H1 (cell line): ENCODE results near the gene IL36RN. TPM values are rescaled to one million over a fixed set of nuclear protein-coding genes. Genes with fewer than 3 reads are reported as not detected.

ENCODE experiments used
- CTCF ChIA-PET: fragments of 300-600 bp; sonication (Branson Sonifier 250); formaldehyde crosslinking; loops from one replicate; lab custom pipeline; 2021; ENCODE audit not compliant: partially characterized antibody; lab: Charles Lee
- POLR2A ChIA-PET: fragments of 300-600 bp; sonication (Branson Sonifier 250); formaldehyde crosslinking; loops from one replicate; lab custom pipeline; 2021; ENCODE audit warnings: inconsistent platforms; ENCODE audit not compliant: partially characterized antibody; lab: Charles Lee
- DNase-seq, 2 experiments: peaks; one replicate each; pipeline versions ENCODE4 v3.0.0 to v3.0.0-alpha.2; 2010 to 2022; ENCODE audit warnings: low spot score in 2 of 2, low read depth in 1 of 2, mixed read lengths in 1 of 2
- FAIRE-seq: peaks from 2 replicates; lab custom pipeline; 2011; peaks lifted over from hg19 to GRCh38; lab: Jason Lieb, UNC
- H2AFZ ChIP-seq: 2 replicates; pipeline ENCODE4 v1.8.1; 2012; ENCODE audit warnings: low read length, inconsistent platforms
- H2AK5ac ChIP-seq: 2 replicates; pipeline ENCODE4 v1.6.1; 2013; ENCODE audit warnings: low read depth, low read length
- H2BK120ac ChIP-seq: replicated peaks from 2 replicates; pipeline ENCODE3; 2013; ENCODE audit warnings: low read depth, low read length, inconsistent platforms
- H2BK12ac ChIP-seq: 2 replicates; pipeline ENCODE4 v1.6.1; 2013; ENCODE audit warnings: low read depth, low read length
- H2BK15ac ChIP-seq: 2 replicates; pipeline ENCODE4 v1.6.1; 2013; ENCODE audit warnings: low read length
- H2BK20ac ChIP-seq: 2 replicates; pipeline ENCODE4 v1.6.1; 2013; ENCODE audit warnings: low read length
- H2BK5ac ChIP-seq: 2 replicates; pipeline ENCODE4 v1.6.1; 2013; ENCODE audit warnings: low read depth, low read length
- H3K14ac ChIP-seq: 2 replicates; pipeline ENCODE4 v1.6.1; 2013; ENCODE audit warnings: inconsistent platforms; ENCODE audit not compliant: insufficient read length
- H3K18ac ChIP-seq: 2 replicates; pipeline ENCODE4 v1.6.1; 2013; ENCODE audit warnings: low read length; ENCODE audit errors: extremely low read depth
- H3K23ac ChIP-seq: 2 replicates; pipeline ENCODE4 v1.6.1; 2013; ENCODE audit warnings: inconsistent platforms; ENCODE audit not compliant: insufficient read length
- H3K23me2 ChIP-seq: 2 replicates; pipeline ENCODE4 v1.6.1; 2013; ENCODE audit warnings: low read depth, low read length
- H3K27ac ChIP-seq: 2 replicates; pipeline ENCODE4 v1.6.1; 2011; ENCODE audit warnings: low read depth, low read length, inconsistent platforms
- H3K27me3 ChIP-seq, 4 experiments: replicated peaks in 1 of 4; 1 replicate in 1 of 4; 2 replicates in 3 of 4; pipeline versions ENCODE4 v1.6.1 to v1.8.1; 2011 to 2013; ENCODE audit warnings: low read length in 3 of 4, mild to moderate bottlenecking in 3 of 4, inconsistent platforms in 2 of 4, mixed read lengths in 2 of 4, moderate library complexity in 1 of 4; ENCODE audit not compliant: control insufficient read depth in 3 of 4, insufficient read depth in 3 of 4; ENCODE audit errors: extremely low read depth in 1 of 4
- H3K36me3 ChIP-seq, 4 experiments: 2 replicates each; pipeline versions ENCODE4 v1.6.1 to v1.8.1; 2011 to 2013; ENCODE audit warnings: mild to moderate bottlenecking in 4 of 4, low read length in 3 of 4, moderate library complexity in 2 of 4, control low read depth in 1 of 4, inconsistent platforms in 1 of 4; ENCODE audit not compliant: insufficient read depth in 4 of 4, control insufficient read depth in 2 of 4
- H3K4ac ChIP-seq: replicated peaks from 2 replicates; pipeline ENCODE3; 2013; ENCODE audit warnings: low read length, low read depth, mixed read lengths, inconsistent platforms; ENCODE audit not compliant: insufficient read length
- H3K4me1 ChIP-seq, 4 experiments: replicated peaks in 1 of 4; 1 replicate in 1 of 4; 2 replicates in 3 of 4; pipeline versions ENCODE4 v1.6.1 to v1.8.1; 2011 to 2013; ENCODE audit warnings: low read length in 3 of 4, inconsistent platforms in 2 of 4, mixed read lengths in 1 of 4; ENCODE audit not compliant: insufficient read depth in 4 of 4, control insufficient read depth in 3 of 4
- H3K4me2 ChIP-seq, 2 experiments: 2 replicates each; pipeline versions ENCODE4 v1.6.1 to v1.8.1; 2011 to 2013; ENCODE audit warnings: low read depth in 2 of 2, low read length in 2 of 2, control low read depth in 1 of 2, inconsistent platforms in 1 of 2, mild to moderate bottlenecking in 1 of 2; ENCODE audit not compliant: insufficient read depth in 1 of 2
- H3K4me3 ChIP-seq, 4 experiments: fragments of 200-600, 300-600 bp in 1 of 4; sonication (generic), shearing (Covaris generic), sonication (Bioruptor Twin) in 1 of 4; 2 replicates each; pipeline versions ENCODE4 v1.5.1 to v1.8.1; 2011 to 2016; ENCODE audit warnings: low read length in 4 of 4, low read depth in 3 of 4, control low read depth in 2 of 4, inconsistent platforms in 2 of 4, mild to moderate bottlenecking in 2 of 4, mixed read lengths in 1 of 4, moderate library complexity in 1 of 4; ENCODE audit not compliant: insufficient read depth in 2 of 4; ENCODE audit errors: extremely low read depth in 1 of 4
- H3K56ac ChIP-seq: replicated peaks from 2 replicates; pipeline ENCODE3; 2013; ENCODE audit warnings: low read depth, mild to moderate bottlenecking, mixed read lengths, low read length, inconsistent platforms; ENCODE audit not compliant: insufficient read length
- H3K79me1 ChIP-seq: 2 replicates; pipeline ENCODE4 v1.6.1; 2013; ENCODE audit warnings: low read depth, low read length, control low read depth
- H3K79me2 ChIP-seq, 2 experiments: 2 replicates each; pipeline versions ENCODE4 v1.6.1 to v1.8.1; 2012 to 2013; ENCODE audit warnings: low read length in 2 of 2, mild to moderate bottlenecking in 2 of 2, inconsistent platforms in 1 of 2; ENCODE audit not compliant: insufficient read depth in 2 of 2, control insufficient read depth in 1 of 2
- H3K9ac ChIP-seq, 4 experiments: replicated peaks in 1 of 4; 1 replicate in 1 of 4; 2 replicates in 3 of 4; pipeline versions ENCODE4 v1.6.1 to v1.8.1; 2011 to 2013; ENCODE audit warnings: low read depth in 3 of 4, low read length in 3 of 4, control low read depth in 2 of 4, mild to moderate bottlenecking in 2 of 4, moderate library complexity in 2 of 4, inconsistent platforms in 1 of 4; ENCODE audit errors: extremely low read depth in 1 of 4
- H3K9me3 ChIP-seq, 2 experiments: 2 replicates each; pipeline versions ENCODE4 v1.6.1 to v1.8.1; 2012 to 2013; ENCODE audit warnings: mild to moderate bottlenecking in 2 of 2, moderate library complexity in 2 of 2, control low read depth in 1 of 2, inconsistent platforms in 1 of 2, low read depth in 1 of 2, low read length in 1 of 2, mixed read lengths in 1 of 2; ENCODE audit not compliant: insufficient read depth in 2 of 2
- H4K20me1 ChIP-seq, 2 experiments: replicated peaks in 1 of 2; 2 replicates each; pipeline versions ENCODE3 to v1.8.1; 2011 to 2013; ENCODE audit warnings: inconsistent platforms in 2 of 2, low read length in 2 of 2, mild to moderate bottlenecking in 1 of 2; ENCODE audit not compliant: insufficient read depth in 2 of 2, control insufficient read depth in 1 of 2
- H4K5ac ChIP-seq: 2 replicates; pipeline ENCODE4 v1.6.1; 2013; ENCODE audit warnings: low read length, low read depth, mixed read lengths, inconsistent platforms; ENCODE audit not compliant: insufficient read length
- H4K8ac ChIP-seq: 2 replicates; pipeline ENCODE4 v1.8.0; 2013; ENCODE audit warnings: mild to moderate bottlenecking, moderate library complexity, low read length, inconsistent platforms; ENCODE audit not compliant: insufficient read depth; ENCODE audit errors: extremely low read depth
- H4K91ac ChIP-seq: replicated peaks from 2 replicates; pipeline ENCODE3; 2013; ENCODE audit warnings: low read length, mixed read lengths, inconsistent platforms; ENCODE audit not compliant: insufficient read length
- KDM1A ChIP-seq: fragments of 200-600, 300-600 bp; sonication (generic); IDR thresholded peaks from 2 replicates; pipeline ENCODE4 v1.7.1; 2016; ENCODE audit warnings: mild to moderate bottlenecking, low read length, borderline replicate concordance
- whole genome bisulfite sequencing, 2 experiments: shearing (Covaris generic) in 1 of 2; methylation state at CpG; one replicate each; pipeline versions ENCODE4 v1.1.6 to v1.1.7; 2013 to 2015; ENCODE audit warnings: low lambda C conversion rate in 2 of 2, mixed read lengths in 2 of 2, inconsistent platforms in 1 of 2, low coverage in 1 of 2, missing lambda C conversion rate in 1 of 2; ENCODE audit not compliant: insufficient replicate concordance in 2 of 2, insufficient coverage in 1 of 2, insufficient read length in 1 of 2; ENCODE audit errors: extremely low coverage in 1 of 2, missing lambda C conversion rate in 1 of 2; 5-methylcytosine and 5-hydroxymethylcytosine counted together
- polyA plus RNA-seq, 7 experiments: library from polyadenylated mRNA; depleted of rRNA in 3 of 7; stranded (reverse) in 5 of 7; unstranded in 2 of 7; fragments of >200 nt in 5 of 7; fragments of 200-250 nt in 2 of 7; gene quantifications; 1 replicate in 5 of 7; 2 replicates in 1 of 7; 4 replicates in 1 of 7; pipeline versions ENCODE4 v1.2.1 to v1.2.3, GENCODE V29; 2011 to 2013; ENCODE audit warnings: missing spikeins in 2 of 7, mixed read lengths in 2 of 7
- total RNA-seq: library from RNA; stranded (reverse); fragmentation: NEBNext Ultra II Directional; extraction: Animal tissue kit (Norgen Biotek cat#: 25700); gene quantifications from 2 replicates; pipeline ENCODE4 v1.2.1, GENCODE V29; 2021

IL36RN gene
- total and polyA plus RNA-seq, 2 of the 8 experiments (the other 6 are each of a cell fraction or from before 2014, with no cell fraction given): not detected

GRCh38 chr2:113013336-113013661 lies 45.7 kb upstream of the IL36RN start:
- no peak overlapping the region for H3K4ac ChIP-seq
- H2AK5ac ChIP-seq: no peak overlapping the region
- no peak overlapping the region for H3K18ac ChIP-seq
- no peak overlapping the region for H3K14ac ChIP-seq
- FAIRE-seq (no peak), DNase-seq (no peak)
- H3K79me2 ChIP-seq: no peaks in the 10 kb centered on the region
- no peak overlapping the region for H3K4me2 ChIP-seq
- no peaks in the 10 kb centered on the region for H3K79me1 ChIP-seq
- no peak overlapping the region for H3K27ac ChIP-seq
- no peaks in the 10 kb centered on the region for H3K23me2 ChIP-seq
- H2BK12ac ChIP-seq: no peak overlapping the region
- no peak overlapping the region for H3K9ac ChIP-seq
- H3K56ac ChIP-seq: no peak overlapping the region
- H3K27me3 ChIP-seq: no peaks in the 10 kb centered on the region
- no peak overlapping the region for H4K8ac ChIP-seq
- ChIA-PET POLR2A (no interaction called here), CTCF (interaction anchor here (1.5 kb wide), 1 partner anchor 67 kb away, joined by 3 read pairs; no protein-coding TSS in a partner anchor)
- H2BK20ac ChIP-seq: no peak overlapping the region
- H2AFZ ChIP-seq: no peak overlapping the region
- no peaks in the 10 kb centered on the region for H3K36me3 ChIP-seq
- H2BK15ac ChIP-seq: no peak overlapping the region
- H4K5ac ChIP-seq: no peak overlapping the region
- no peak overlapping the region for H2BK120ac ChIP-seq
- H4K20me1 ChIP-seq: no peaks in the 10 kb centered on the region
- no peaks in the 10 kb centered on the region for H3K9me3 ChIP-seq
- TF ChIP-seq KDM1A: no peak
- H3K23ac ChIP-seq: no peak overlapping the region
- H3K4me3 ChIP-seq: no peak overlapping the region
- no peak overlapping the region for H2BK5ac ChIP-seq
- no peaks in the 10 kb centered on the region for H3K4me1 ChIP-seq
- no peak overlapping the region for H4K91ac ChIP-seq
- 90% methylated on average over 3 of the region's 3 CpGs; no CpG with 5 or more reads in 1 of the 2 experiments for WGBS, 2 experiments
